Eye (tissue), 1 donor: ENCODE measurements around the gene SCYGR5.
A peak's percentile ranks its signal among the peaks of the same experiment; 100 is the strongest.

ENCODE experiments used
- DNase-seq: peaks from one replicate; pipeline ENCODE4 v3.0.0-alpha.2; 2015

The SCYGR5 gene

GRCh38 chr2:227674485-227674884, 7.9 kb downstream of the SCYGR5 start:
- no peak for DNase-seq

DNA sequence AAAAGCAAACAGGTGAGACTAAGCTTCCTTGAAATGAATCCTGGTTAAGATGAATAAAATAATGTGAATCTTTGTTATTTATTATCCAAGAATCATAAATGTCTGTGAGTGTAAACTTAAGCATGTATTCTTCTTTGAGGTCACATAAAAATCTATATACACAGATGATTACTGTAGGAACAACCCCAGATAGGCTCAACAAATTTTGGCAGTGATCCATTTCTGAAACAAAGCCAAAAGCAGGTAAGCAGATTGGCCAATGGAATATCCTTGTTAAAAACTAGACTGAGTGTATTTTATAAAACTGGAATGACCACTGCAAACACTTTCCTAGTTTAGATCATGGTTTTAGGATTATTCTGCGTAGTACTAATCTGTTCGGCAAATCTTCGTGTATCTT, 11.3 kb downstream of the SCYGR5 start:
- DNase-seq, result no peak

- DNase-seq, result no peak
These were observed 17.7 kb downstream of the SCYGR5 start for GRCh38 chr2:227684258-227684657.

- DNase-seq, result no peak
These were observed 20.6 kb downstream of the SCYGR5 start for GRCh38 chr2:227687189-227687588.

DNA sequence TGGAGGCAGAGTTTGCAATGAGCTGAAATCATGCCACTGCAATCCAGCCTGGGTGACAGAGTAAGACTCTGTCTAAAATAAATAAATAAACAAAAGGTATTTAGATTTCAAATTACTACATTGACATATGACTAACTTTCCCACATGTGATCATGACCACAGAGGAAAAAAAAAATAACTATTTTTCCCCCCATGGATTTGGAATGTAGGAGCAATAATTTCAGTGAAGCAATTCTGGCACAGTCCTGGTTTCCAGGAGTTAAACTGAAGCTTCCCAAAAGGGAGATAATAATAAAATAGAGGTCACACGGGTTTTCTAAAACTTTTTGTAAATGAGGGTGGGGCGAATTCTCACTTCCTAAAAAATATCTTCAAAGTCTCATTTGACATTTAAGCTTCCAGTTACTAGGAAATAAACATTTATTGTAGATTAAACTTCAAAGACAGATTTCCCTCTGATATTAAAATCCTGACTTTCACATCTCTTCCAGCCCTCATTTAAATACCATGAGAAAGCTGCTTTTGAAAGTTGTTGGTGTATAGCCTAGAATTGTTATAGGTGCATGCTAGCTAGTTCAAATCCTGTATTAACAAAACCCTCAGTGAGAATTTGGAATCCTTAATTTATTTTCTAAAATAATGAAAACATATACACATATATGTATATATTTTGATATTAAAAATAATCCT, 30.5 kb downstream of the SCYGR5 start:
- DNase-seq, result no peak

- no peak for DNase-seq
These were observed 35.0 kb downstream of the SCYGR5 start for GRCh38 chr2:227701556-227701955.

DNA sequence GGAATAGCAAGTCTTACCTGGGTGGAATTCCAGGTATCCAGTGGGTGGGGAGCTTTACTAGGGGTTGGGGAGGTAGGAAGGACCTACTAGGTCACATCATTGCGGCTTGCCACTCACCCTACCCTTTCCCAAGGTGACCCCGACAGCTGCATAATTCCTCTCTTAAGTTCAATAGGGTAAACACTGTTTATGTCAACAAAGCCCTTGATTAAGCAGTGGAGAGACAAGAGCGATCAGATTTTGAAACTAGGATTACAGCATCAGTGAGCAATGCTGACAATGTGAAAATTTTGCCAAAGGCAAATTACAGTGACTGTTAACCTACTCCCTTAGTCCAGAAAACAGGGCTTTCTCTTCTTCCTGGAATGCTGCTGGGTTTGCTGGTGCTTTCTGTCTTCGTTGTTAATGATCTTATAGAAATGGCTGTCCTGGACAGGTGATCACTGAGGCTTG, 36.7 kb downstream of the SCYGR5 start:
- DNase-seq, result peak; percentile 14

GRCh38 chr2:227703961-227704360, 37.4 kb downstream of the SCYGR5 start:
- DNase-seq, result no peak

GRCh38 chr2:227706859-227707258, 40.3 kb downstream of the SCYGR5 start:
- DNase-seq, result no peak

GRCh38 chr2:227707390-227707789, 40.8 kb downstream of the SCYGR5 start:
- DNase-seq, result no peak

DNA sequence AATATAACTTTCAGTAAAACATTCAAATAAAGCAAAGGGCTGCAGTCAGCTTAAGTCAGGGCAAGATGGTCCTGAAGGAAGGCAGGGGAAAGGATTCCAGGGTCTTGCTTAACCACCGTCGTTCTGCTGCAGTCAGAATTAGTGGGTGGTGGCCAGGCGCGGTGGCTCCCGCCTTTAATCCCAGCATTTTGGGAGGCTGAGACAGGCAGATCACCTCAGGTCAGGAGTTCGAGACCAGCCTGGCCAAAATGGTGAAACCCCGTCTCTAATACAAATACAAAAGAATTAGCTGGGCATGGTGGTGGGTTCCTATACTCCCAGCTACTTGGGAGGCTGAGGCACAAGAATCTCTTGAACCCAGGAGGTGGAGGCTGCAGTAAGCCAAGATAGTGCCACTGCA, 44.4 kb downstream of the SCYGR5 start:
- DNase-seq, result no peak

- DNase-seq, result no peak
These were observed 46.7 kb downstream of the SCYGR5 start for GRCh38 chr2:227713291-227713690.

DNA sequence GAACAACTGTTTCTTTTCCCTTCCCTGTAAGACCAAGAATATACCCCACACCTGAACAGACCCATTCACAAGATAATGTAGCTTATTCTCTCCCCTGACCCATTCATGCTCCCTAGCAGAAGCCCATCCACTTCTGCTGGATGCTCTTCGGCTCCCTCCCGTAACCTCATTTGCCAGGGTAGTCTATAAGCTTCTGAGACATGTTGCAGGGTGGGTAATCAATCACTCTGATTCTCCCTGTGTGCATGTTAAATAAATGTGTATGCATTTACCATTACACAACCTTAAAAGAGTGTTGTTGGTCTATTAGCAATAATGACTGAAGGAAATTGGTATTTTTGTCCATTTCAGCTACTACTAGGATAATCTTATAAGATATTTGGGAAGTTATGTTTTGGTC, 49.9 kb downstream of the SCYGR5 start:
- DNase-seq, result no peak
